Ovary (tissue), 3 donors: ENCODE measurements around the gene RGS17.

ENCODE experiments used
- CTCF ChIP-seq, 3 donors: fragments of 450-650 bp in 2 of 3; fragments of 200-600 bp in 1 of 3; IDR thresholded peaks; one replicate each; pipeline versions ENCODE4 v1.5.1 to v1.8.0; 2016 to 2022; ENCODE audit warnings: antibody characterized with exemption in 3 of 3, mild to moderate bottlenecking in 1 of 3
- POLR2A ChIP-seq: fragments of 450-650 bp; IDR thresholded peaks from one replicate; pipeline ENCODE4 v1.6.1; 2017; ENCODE audit warnings: antibody characterized with exemption, mild to moderate bottlenecking, moderate library complexity
- donor health status: DM: no; HTN: no; CAD: no.

- TF ChIP-seq CTCF (IDR thresholded peaks at IDR 0.05): no peak
- no peak for TF ChIP-seq POLR2A
Observed at GRCh38 chr6:152981989-152982903, 148.8 kb downstream of the RGS17 start.
